WTC11 (cell line): Measurements from ENCODE around the gene SHISA7. TPM values are rescaled to one million over a fixed set of nuclear protein-coding genes. Genes with fewer than 3 reads are reported as not detected.

ENCODE experiments used
- ATAC-seq: fragments of 200-7000 bp; cut with Tn5 transposase; 2 replicates; pipeline ENCODE4 v1.10.0; 2021; ENCODE audit warnings: mild to moderate bottlenecking, moderate library complexity
- CTCF ChIA-PET: fragments of 300-600 bp; sonication (Branson Sonifier 250); formaldehyde crosslinking; loops from one replicate; lab custom pipeline; 2021; ENCODE audit warnings: antibody characterized with exemption; lab: Charles Lee
- POLR2A ChIA-PET: fragments of 350-600 bp; sonication (Branson Sonifier 250); formaldehyde crosslinking; loops from one replicate; lab custom pipeline; 2021; ENCODE audit warnings: antibody characterized with exemption; lab: Charles Lee
- DNase-seq: peaks from one replicate; pipeline ENCODE4 v3.0.0; 2021; ENCODE audit warnings: low spot score
- H3K27ac Mint-ChIP-seq: 2 replicates; pipeline ENCODE4 v1.8.0; 2021; ENCODE audit warnings: mixed read lengths
- H3K27me3 Mint-ChIP-seq: 2 replicates; pipeline ENCODE4 v1.8.0; 2021; ENCODE audit warnings: low read depth, mild to moderate bottlenecking, moderate library complexity, mixed read lengths
- H3K36me3 Mint-ChIP-seq: 2 replicates; pipeline ENCODE4 v1.8.0; 2021; ENCODE audit warnings: mixed read lengths
- H3K4me1 Mint-ChIP-seq: 2 replicates; pipeline ENCODE4 v1.8.0; 2022; ENCODE audit warnings: mixed read lengths
- H3K4me3 Mint-ChIP-seq: 2 replicates; pipeline ENCODE4 v1.8.0; 2021; ENCODE audit warnings: mild to moderate bottlenecking, moderate library complexity, mixed read lengths
- H3K9me3 Mint-ChIP-seq: 2 replicates; pipeline ENCODE4 v1.8.0; 2021; ENCODE audit warnings: mixed read lengths
- ELF4 ChIP-seq: sonication (generic); formaldehyde crosslinking; IDR thresholded peaks from 2 replicates; pipeline ENCODE4 v1.8.1; 2022; ENCODE audit warnings: low read depth, mild to moderate bottlenecking, moderate library complexity, missing genetic modification reagents
- EMX1 ChIP-seq: fragments of 250-450 bp; sonication (Bioruptor Pico); IDR thresholded peaks from 2 replicates; pipeline ENCODE4 v1.8.0; 2021; ENCODE audit warnings: mild to moderate bottlenecking
- HMGA2 ChIP-seq: fragments of 250-450 bp; sonication (Bioruptor Pico); IDR thresholded peaks from 2 replicates; pipeline ENCODE4 v1.4.0; 2021; ENCODE audit warnings: mild to moderate bottlenecking, moderate library complexity
- NFATC4 ChIP-seq: fragments of 250-450 bp; sonication (Bioruptor Pico); IDR thresholded peaks from 2 replicates; pipeline ENCODE4 v1.9.0; 2021; ENCODE audit warnings: mild to moderate bottlenecking
- NFE2L1 ChIP-seq: sonication (generic); formaldehyde crosslinking; IDR thresholded peaks from 2 replicates; pipeline ENCODE4 v1.8.1; 2023; ENCODE audit warnings: missing genetic modification reagents
- RELA ChIP-seq: sonication (generic); formaldehyde crosslinking; IDR thresholded peaks from 2 replicates; pipeline ENCODE4 v1.8.1; 2022; ENCODE audit warnings: missing genetic modification reagents, mild to moderate bottlenecking, borderline replicate concordance
- RORB ChIP-seq: fragments of 250-450 bp; sonication (Bioruptor Pico); IDR thresholded peaks from 2 replicates; pipeline ENCODE4 v1.9.0; 2021; ENCODE audit warnings: mild to moderate bottlenecking
- SMAD4 ChIP-seq: sonication (generic); formaldehyde crosslinking; IDR thresholded peaks from 2 replicates; pipeline ENCODE4 v1.8.0; 2022; ENCODE audit warnings: mild to moderate bottlenecking, missing genetic modification reagents
- SP1 ChIP-seq: sonication (generic); formaldehyde crosslinking; conservative IDR thresholded peaks from 2 replicates; pipeline ENCODE4 v1.8.1; 2022; ENCODE audit warnings: missing genetic modification reagents
- ZNF317 ChIP-seq: sonication (generic); formaldehyde crosslinking; IDR thresholded peaks from 2 replicates; pipeline ENCODE4 v1.8.1; 2023; ENCODE audit warnings: low read depth, mild to moderate bottlenecking, moderate library complexity, missing genetic modification reagents, borderline replicate concordance
- ZNF671 ChIP-seq: fragments of 250-450 bp; sonication (Bioruptor Pico); IDR thresholded peaks from 2 replicates; pipeline ENCODE4 v1.8.0; 2021; ENCODE audit warnings: mild to moderate bottlenecking
- total RNA-seq: library from RNA; stranded (reverse); gene quantifications from 3 replicates; pipeline ENCODE4 v1.2.3, GENCODE V29; 2021
- TF ChIP-seq, protein P1 (sequence below): sonication (generic); formaldehyde crosslinking; conservative IDR thresholded peaks from 2 replicates; pipeline ENCODE4 v1.8.1; 2023; ENCODE audit warnings: mild to moderate bottlenecking, low read depth, missing genetic modification reagents, moderate library complexity
- TF ChIP-seq, protein P2 (sequence below): sonication (generic); formaldehyde crosslinking; IDR thresholded peaks from 2 replicates; pipeline ENCODE4 v1.8.1; 2023; ENCODE audit warnings: mild to moderate bottlenecking, missing genetic modification reagents, borderline replicate concordance
- TF ChIP-seq, protein P3 (sequence below): sonication (generic); formaldehyde crosslinking; IDR thresholded peaks from 2 replicates; pipeline ENCODE4 v1.8.1; 2023; ENCODE audit warnings: mild to moderate bottlenecking, missing genetic modification reagents
- TF ChIP-seq, protein P4 (sequence below): sonication (generic); formaldehyde crosslinking; IDR thresholded peaks from 2 replicates; pipeline ENCODE4 v1.8.1; 2023; ENCODE audit warnings: mild to moderate bottlenecking, missing genetic modification reagents, moderate library complexity
- TF ChIP-seq, protein P5 (sequence below): sonication (generic); formaldehyde crosslinking; IDR thresholded peaks from 2 replicates; pipeline ENCODE4 v1.8.1; 2022; ENCODE audit warnings: low read depth, missing genetic modification reagents, borderline replicate concordance
- TF ChIP-seq, protein P6 (sequence below): sonication (generic); formaldehyde crosslinking; IDR thresholded peaks from 2 replicates; pipeline ENCODE4 v1.8.1; 2023; ENCODE audit warnings: mild to moderate bottlenecking, missing genetic modification reagents, moderate library complexity
- TF ChIP-seq, protein P7 (sequence below): sonication (generic); formaldehyde crosslinking; IDR thresholded peaks from 2 replicates; pipeline ENCODE4 v1.8.0; 2022; ENCODE audit warnings: mild to moderate bottlenecking, missing genetic modification reagents

Gene SHISA7
- total RNA-seq, 1 experiment from 2014 or later = 0.79 TPM

DNA sequence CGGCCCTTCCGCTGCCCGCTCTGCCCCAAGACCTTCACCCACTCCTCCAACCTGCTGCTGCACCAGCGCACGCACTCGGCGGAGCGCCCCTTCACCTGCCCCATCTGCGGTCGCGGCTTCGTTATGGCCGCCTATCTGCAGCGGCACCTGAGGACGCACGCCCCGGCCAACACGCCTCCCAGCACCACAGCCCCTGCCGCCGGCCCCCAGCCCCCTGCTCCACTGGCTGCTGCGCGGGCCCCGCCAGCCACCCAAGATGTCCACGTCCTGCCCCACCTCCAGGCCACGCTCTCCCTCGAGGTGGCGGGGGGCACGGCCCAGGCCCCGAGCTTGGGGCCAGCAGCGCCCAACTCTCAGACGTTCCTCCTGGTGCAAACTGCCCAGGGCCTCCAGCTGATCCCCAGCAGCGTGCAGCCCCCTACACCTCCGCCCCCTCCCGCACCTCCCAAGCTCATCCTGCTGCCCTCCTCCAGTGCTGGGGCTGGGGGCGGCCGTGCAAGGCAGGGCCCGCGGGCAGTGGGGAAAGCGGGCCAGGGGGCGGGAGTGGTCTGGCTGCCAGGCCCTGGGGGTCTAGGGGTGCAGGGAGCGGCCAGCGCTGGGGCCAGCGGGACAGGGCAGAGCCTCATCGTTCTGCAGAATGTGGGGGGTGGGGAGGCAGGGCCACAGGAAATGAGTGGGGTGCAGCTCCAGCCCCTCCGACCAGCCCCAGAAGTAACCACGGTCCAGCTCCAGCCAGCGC, 40.0 kb upstream of the SHISA7 start (continued):
- TF ChIP-seq, protein P1, sequence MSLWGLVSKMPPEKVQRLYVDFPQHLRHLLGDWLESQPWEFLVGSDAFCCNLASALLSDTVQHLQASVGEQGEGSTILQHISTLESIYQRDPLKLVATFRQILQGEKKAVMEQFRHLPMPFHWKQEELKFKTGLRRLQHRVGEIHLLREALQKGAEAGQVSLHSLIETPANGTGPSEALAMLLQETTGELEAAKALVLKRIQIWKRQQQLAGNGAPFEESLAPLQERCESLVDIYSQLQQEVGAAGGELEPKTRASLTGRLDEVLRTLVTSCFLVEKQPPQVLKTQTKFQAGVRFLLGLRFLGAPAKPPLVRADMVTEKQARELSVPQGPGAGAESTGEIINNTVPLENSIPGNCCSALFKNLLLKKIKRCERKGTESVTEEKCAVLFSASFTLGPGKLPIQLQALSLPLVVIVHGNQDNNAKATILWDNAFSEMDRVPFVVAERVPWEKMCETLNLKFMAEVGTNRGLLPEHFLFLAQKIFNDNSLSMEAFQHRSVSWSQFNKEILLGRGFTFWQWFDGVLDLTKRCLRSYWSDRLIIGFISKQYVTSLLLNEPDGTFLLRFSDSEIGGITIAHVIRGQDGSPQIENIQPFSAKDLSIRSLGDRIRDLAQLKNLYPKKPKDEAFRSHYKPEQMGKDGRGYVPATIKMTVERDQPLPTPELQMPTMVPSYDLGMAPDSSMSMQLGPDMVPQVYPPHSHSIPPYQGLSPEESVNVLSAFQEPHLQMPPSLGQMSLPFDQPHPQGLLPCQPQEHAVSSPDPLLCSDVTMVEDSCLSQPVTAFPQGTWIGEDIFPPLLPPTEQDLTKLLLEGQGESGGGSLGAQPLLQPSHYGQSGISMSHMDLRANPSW (CRISPR knock-in tag) = no peak
- TF ChIP-seq SP1 (CRISPR knock-in tag) (no peak), SMAD4 (CRISPR knock-in tag) (no peak)

DNA sequence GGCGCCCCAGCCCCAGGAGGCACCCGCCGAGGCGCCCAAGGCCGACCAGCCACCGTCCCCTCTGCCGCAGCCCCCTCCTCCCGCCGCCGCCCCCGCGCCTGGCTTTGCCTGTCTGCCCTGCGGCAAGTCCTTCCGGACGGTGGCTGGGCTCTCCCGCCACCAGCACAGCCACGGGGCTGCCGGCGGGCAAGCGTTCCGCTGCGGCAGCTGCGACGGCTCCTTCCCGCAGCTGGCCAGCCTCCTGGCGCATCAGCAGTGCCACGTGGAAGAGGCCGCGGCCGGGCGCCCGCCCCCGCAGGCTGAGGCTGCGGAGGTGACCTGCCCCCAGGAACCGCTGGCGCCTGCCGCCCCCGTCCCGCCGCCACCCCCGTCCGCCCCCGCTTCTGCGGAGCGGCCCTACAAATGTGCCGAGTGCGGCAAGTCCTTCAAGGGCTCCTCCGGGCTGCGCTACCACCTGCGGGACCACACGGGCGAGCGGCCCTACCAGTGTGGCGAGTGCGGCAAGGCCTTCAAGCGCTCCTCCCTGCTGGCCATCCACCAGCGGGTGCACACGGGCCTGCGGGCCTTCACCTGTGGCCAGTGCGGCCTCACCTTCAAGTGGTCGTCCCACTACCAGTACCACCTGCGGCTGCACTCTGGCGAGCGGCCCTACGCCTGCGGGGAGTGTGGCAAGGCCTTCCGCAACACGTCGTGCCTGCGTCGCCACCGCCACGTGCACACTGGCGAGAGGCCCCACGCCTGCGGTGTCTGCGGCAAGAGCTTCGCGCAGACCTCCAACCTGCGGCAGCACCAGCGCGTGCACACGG, 39.3 kb upstream of the SHISA7 start:
- Mint-ChIP-seq H3K9me3 (no peaks in the 10 kb centered on the region), H3K4me3 (no peak overlapping the region), H3K27ac (no peak overlapping the region), H3K36me3 (no peaks in the 10 kb centered on the region), H3K27me3 (no peaks in the 10 kb centered on the region), H3K4me1 (peaks cover 23% of the 10 kb centered on the region)
- no peak for ATAC-seq
- DNase-seq = no peak
- ChIA-PET POLR2A (no interaction called here), CTCF (interaction anchor here (0.6 to 13.5 kb wide), 5 partner anchors 15 to 125 kb away, joined by 3 to 96 read pairs (median 13); no protein-coding TSS in a partner anchor)
- TF ChIP-seq ZNF671 (no peak), HMGA2 (CRISPR knock-in tag) (no peak), RELA (CRISPR knock-in tag) (no peak), ZNF317 (CRISPR knock-in tag) (no peak)
- TF ChIP-seq, protein P2, sequence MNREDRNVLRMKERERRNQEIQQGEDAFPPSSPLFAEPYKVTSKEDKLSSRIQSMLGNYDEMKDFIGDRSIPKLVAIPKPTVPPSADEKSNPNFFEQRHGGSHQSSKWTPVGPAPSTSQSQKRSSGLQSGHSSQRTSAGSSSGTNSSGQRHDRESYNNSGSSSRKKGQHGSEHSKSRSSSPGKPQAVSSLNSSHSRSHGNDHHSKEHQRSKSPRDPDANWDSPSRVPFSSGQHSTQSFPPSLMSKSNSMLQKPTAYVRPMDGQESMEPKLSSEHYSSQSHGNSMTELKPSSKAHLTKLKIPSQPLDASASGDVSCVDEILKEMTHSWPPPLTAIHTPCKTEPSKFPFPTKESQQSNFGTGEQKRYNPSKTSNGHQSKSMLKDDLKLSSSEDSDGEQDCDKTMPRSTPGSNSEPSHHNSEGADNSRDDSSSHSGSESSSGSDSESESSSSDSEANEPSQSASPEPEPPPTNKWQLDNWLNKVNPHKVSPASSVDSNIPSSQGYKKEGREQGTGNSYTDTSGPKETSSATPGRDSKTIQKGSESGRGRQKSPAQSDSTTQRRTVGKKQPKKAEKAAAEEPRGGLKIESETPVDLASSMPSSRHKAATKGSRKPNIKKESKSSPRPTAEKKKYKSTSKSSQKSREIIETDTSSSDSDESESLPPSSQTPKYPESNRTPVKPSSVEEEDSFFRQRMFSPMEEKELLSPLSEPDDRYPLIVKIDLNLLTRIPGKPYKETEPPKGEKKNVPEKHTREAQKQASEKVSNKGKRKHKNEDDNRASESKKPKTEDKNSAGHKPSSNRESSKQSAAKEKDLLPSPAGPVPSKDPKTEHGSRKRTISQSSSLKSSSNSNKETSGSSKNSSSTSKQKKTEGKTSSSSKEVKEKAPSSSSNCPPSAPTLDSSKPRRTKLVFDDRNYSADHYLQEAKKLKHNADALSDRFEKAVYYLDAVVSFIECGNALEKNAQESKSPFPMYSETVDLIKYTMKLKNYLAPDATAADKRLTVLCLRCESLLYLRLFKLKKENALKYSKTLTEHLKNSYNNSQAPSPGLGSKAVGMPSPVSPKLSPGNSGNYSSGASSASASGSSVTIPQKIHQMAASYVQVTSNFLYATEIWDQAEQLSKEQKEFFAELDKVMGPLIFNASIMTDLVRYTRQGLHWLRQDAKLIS (CRISPR knock-in tag) = no peak

DNA sequence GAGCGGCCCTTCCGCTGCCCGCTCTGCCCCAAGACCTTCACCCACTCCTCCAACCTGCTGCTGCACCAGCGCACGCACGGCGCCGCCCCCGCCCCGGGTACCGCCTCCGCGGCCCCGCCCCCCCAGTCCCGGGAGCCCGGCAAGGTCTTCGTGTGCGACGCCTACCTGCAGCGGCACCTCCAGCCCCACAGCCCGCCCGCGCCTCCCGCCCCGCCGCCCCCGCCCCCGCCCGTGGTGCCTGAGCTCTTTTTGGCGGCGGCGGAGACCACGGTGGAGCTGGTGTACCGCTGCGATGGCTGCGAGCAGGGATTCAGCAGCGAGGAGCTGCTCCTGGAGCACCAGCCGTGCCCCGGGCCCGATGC, 38.7 kb upstream of the SHISA7 start:
- no peak for DNase-seq
- POLR2A ChIA-PET = no interaction called here
- TF ChIP-seq, protein P3, sequence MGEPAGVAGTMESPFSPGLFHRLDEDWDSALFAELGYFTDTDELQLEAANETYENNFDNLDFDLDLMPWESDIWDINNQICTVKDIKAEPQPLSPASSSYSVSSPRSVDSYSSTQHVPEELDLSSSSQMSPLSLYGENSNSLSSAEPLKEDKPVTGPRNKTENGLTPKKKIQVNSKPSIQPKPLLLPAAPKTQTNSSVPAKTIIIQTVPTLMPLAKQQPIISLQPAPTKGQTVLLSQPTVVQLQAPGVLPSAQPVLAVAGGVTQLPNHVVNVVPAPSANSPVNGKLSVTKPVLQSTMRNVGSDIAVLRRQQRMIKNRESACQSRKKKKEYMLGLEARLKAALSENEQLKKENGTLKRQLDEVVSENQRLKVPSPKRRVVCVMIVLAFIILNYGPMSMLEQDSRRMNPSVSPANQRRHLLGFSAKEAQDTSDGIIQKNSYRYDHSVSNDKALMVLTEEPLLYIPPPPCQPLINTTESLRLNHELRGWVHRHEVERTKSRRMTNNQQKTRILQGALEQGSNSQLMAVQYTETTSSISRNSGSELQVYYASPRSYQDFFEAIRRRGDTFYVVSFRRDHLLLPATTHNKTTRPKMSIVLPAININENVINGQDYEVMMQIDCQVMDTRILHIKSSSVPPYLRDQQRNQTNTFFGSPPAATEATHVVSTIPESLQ (CRISPR knock-in tag) = no peak
- TF ChIP-seq, protein P4, sequence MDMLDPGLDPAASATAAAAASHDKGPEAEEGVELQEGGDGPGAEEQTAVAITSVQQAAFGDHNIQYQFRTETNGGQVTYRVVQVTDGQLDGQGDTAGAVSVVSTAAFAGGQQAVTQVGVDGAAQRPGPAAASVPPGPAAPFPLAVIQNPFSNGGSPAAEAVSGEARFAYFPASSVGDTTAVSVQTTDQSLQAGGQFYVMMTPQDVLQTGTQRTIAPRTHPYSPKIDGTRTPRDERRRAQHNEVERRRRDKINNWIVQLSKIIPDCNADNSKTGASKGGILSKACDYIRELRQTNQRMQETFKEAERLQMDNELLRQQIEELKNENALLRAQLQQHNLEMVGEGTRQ (CRISPR knock-in tag) = no peak
- TF ChIP-seq ELF4 (CRISPR knock-in tag) (no peak), RORB (no peak), ZNF671 (no peak), RELA (CRISPR knock-in tag) (no peak), NFATC4 (no peak), NFE2L1 (CRISPR knock-in tag) (no peak), EMX1 (CRISPR knock-in tag) (no peak)
- TF ChIP-seq, protein P5, sequence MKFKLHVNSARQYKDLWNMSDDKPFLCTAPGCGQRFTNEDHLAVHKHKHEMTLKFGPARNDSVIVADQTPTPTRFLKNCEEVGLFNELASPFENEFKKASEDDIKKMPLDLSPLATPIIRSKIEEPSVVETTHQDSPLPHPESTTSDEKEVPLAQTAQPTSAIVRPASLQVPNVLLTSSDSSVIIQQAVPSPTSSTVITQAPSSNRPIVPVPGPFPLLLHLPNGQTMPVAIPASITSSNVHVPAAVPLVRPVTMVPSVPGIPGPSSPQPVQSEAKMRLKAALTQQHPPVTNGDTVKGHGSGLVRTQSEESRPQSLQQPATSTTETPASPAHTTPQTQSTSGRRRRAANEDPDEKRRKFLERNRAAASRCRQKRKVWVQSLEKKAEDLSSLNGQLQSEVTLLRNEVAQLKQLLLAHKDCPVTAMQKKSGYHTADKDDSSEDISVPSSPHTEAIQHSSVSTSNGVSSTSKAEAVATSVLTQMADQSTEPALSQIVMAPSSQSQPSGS = no peak
- TF ChIP-seq, protein P6, sequence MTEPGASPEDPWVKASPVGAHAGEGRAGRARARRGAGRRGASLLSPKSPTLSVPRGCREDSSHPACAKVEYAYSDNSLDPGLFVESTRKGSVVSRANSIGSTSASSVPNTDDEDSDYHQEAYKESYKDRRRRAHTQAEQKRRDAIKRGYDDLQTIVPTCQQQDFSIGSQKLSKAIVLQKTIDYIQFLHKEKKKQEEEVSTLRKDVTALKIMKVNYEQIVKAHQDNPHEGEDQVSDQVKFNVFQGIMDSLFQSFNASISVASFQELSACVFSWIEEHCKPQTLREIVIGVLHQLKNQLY = no peak
- TF ChIP-seq, protein P7, sequence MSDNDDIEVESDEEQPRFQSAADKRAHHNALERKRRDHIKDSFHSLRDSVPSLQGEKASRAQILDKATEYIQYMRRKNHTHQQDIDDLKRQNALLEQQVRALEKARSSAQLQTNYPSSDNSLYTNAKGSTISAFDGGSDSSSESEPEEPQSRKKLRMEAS (CRISPR knock-in tag) = no peak

More for the DNA sequence above, 38.7 kb upstream of the SHISA7 start:
- CTCF ChIA-PET = interaction anchor here (0.6 to 13.5 kb wide), 4 partner anchors 14 to 125 kb away, joined by 3 to 96 read pairs (median 8); no protein-coding TSS in a partner anchor
- ATAC-seq = peak; percentile 7; the same call in 1 of the 2 replicates
- Mint-ChIP-seq H3K9me3 (no peaks in the 10 kb centered on the region), H3K4me1 (peaks cover 20% of the 10 kb centered on the region), H3K36me3 (no peaks in the 10 kb centered on the region), H3K4me3 (peak overlapping the region; percentile 25; the same call in 1 of the 2 replicates), H3K27me3 (no peaks in the 10 kb centered on the region), H3K27ac (no peak overlapping the region)
